Gastroesophageal sphincter (tissue), 3 donors: ENCODE data around the gene SCFD2.

ENCODE experiments used
- CTCF ChIP-seq, 4 experiments: fragments of 200-600 bp in 2 of 4; fragments of 450-650 bp in 2 of 4; sonication (generic) in 1 of 4; IDR thresholded peaks; one replicate each; pipeline ENCODE4 v1.5.1; 2017 to 2019; ENCODE audit warnings: antibody characterized with exemption in 4 of 4, mild to moderate bottlenecking in 2 of 4, moderate library complexity in 2 of 4
- POLR2A ChIP-seq, 2 donors: fragments of 450-650 bp; IDR thresholded peaks; one replicate each; pipeline ENCODE4 v1.6.1; 2017; ENCODE audit warnings: antibody characterized with exemption in 2 of 2, mild to moderate bottlenecking in 2 of 2, moderate library complexity in 1 of 2
- POLR2AphosphoS5 ChIP-seq: sonication (generic); formaldehyde crosslinking; IDR thresholded peaks from one replicate; pipeline ENCODE4 v1.6.1; 2017; ENCODE audit warnings: antibody characterized with exemption

DNA sequence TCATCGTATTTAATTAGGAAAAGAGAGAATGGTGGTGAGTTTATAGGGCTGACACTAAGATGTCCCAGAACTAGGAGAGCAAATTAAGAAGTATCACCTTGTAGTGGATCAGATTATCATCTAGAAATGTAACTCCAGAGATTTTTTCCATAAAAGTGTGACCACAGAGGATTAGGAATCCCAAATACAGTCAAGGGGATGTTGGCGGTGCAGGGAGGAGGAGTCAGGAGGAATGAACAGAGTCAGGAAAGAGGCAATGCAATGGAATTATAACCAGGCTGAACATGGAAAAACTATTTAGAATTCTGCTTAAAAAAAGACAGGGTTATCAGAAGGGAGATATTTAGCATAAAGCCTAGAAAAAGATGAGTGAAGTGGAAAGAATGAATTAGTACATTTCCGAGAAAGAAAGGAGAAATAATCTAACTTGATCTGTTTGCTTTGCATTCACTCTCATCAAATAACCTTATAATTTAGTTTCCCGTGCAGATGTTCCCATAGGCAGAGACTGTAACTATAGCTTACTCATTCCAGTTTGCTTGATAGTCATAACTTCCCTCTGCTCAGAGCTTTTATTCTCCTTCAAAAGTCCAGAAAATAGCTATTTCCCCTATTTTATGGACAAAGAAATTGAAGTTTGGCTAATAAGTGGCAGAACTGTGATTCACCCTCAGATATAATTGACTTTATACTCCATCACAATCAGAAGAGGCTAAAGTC, 56.4 kb downstream of the SCFD2 start:
- TF ChIP-seq CTCF (IDR thresholded peaks at IDR 0.05) (no peak), POLR2A (IDR thresholded peaks at IDR 0.05) (no peak), POLR2AphosphoS5 (no peak)
